Neural crest cell (in vitro differentiated cells): ENCODE results near the gene DOCK8. TPM values are rescaled to one million over a fixed set of nuclear protein-coding genes. Genes with fewer than 3 reads are reported as not detected.

Experiments used
- DNase-seq: peaks from one replicate; pipeline ENCODE4 v3.0.0; 2021; ENCODE audit warnings: low read depth, mixed read lengths, low spot score
- H3K27ac Mint-ChIP-seq: one replicate; pipeline ENCODE4 v1.8.0; 2021; ENCODE audit warnings: mild to moderate bottlenecking, mixed read lengths; ENCODE audit not compliant: unreplicated experiment
- H3K27me3 Mint-ChIP-seq: 2 replicates; pipeline ENCODE4 v1.8.0; 2021; ENCODE audit warnings: low read depth, mild to moderate bottlenecking, mixed read lengths
- H3K36me3 Mint-ChIP-seq: 2 replicates; pipeline ENCODE4 v1.8.0; 2021; ENCODE audit warnings: low read depth, mild to moderate bottlenecking, mixed read lengths
- H3K4me1 Mint-ChIP-seq: 2 replicates; pipeline ENCODE4 v1.8.0; 2021; ENCODE audit warnings: mixed read lengths
- H3K4me3 Mint-ChIP-seq: one replicate; pipeline ENCODE4 v1.8.0; 2021; ENCODE audit warnings: mild to moderate bottlenecking, mixed read lengths
- H3K9me3 Mint-ChIP-seq: 2 replicates; pipeline ENCODE4 v1.8.0; 2021; ENCODE audit warnings: mixed read lengths
- CTCF ChIP-seq: fragments of 200-600 bp; sonication (generic); conservative IDR thresholded peaks from 2 replicates; pipeline ENCODE4 v1.5.0; 2021; ENCODE audit warnings: antibody characterized with exemption, mild to moderate bottlenecking
- total RNA-seq: library from RNA; stranded (reverse); gene quantifications from 2 replicates; pipeline ENCODE4 v1.2.1, GENCODE V29; 2021

DOCK8 gene
- total RNA-seq, 1 donor from 2014 or later = 0.58 TPM

GRCh38 chr9:477193-477592, 262.5 kb downstream of the DOCK8 start:
- H3K27ac Mint-ChIP-seq = no peak overlapping the region
- H3K27me3 Mint-ChIP-seq = no peaks in the 10 kb centered on the region
- no peak for DNase-seq
- H3K9me3 Mint-ChIP-seq = no peaks in the 10 kb centered on the region
- no peak for TF ChIP-seq CTCF
- no peaks in the 10 kb centered on the region for H3K4me1 Mint-ChIP-seq
- H3K36me3 Mint-ChIP-seq = peaks cover 3% of the 10 kb centered on the region
- no peak overlapping the region for H3K4me3 Mint-ChIP-seq

DNA sequence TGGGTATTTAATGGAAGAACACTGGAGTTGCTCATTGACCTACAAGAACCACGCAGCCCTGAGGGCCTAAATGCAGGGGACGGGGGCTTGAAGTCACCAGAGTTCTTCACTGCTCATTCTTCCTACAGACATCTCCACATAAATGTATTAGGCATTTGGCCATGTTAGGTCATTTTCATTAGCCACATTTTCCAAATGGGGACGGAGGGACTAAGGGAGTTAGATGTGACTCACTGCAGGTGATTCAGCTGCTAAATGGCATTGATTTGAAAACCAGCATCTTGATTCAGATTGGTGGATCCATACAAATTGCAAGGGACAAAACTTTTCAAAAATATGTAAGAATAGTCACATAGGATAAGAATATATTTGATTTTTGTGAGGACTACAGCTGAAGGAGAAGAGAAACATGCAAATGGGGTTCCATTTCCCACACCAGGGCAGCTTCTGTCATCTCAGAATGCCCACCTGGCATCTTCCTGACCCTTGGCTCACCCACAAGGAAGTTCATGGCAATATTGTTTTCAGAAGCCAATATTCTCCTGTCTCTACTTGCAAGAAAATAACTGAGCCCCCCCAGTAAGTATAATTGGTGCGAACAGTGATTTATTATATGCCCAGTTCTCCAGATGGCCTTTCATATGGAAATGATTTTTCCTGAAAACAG, 264.8 kb downstream of the DOCK8 start:
- TF ChIP-seq CTCF = no peak
- Mint-ChIP-seq H3K27ac (no peak overlapping the region), H3K27me3 (no peaks in the 10 kb centered on the region), H3K36me3 (peaks cover 5% of the 10 kb centered on the region), H3K4me1 (no peaks in the 10 kb centered on the region), H3K9me3 (no peaks in the 10 kb centered on the region), H3K4me3 (no peak overlapping the region)
- DNase-seq = no peak

DNA sequence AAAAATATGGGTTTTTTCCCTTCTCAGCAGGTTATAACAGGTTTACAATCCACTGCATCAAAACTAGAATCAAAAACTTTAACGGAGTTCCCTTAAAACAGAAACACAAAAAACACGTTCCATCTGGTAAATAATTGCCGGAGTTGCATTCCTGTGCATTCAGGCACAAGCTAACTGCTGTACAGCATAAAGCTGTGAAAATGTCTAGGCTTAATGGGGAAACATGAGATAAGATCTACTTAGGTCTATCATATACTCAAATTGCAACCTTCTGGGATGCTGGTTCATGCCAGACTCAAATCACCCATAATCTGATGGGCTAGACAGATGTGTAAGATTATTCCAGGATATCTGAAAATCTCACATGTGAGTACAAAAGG, 265.3 kb downstream of the DOCK8 start:
- Mint-ChIP-seq H3K4me3 (no peak overlapping the region), H3K36me3 (peaks cover 5% of the 10 kb centered on the region), H3K27me3 (no peaks in the 10 kb centered on the region), H3K9me3 (no peaks in the 10 kb centered on the region), H3K27ac (no peak overlapping the region), H3K4me1 (no peaks in the 10 kb centered on the region)
- TF ChIP-seq CTCF = no peak
- no peak for DNase-seq

DNA sequence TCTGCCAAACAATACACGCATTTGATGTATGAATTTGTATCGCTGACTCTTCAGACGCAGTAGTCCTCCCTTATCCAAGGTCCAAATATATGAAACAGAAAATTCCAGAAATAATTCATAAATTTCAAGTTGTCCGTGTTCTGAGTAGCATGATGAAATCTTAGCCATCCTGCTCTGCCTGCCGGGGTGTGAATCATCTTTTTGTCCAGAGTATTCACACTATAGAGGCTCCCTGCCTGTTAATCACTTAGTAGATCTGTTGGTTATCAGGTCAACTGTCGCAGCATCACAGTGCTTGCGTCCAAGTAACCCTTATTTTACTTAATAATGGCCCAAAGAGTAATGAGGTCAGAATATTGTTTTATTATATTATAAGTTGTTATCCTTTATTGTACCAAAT, 268.1 kb downstream of the DOCK8 start:
- no peak overlapping the region for H3K27ac Mint-ChIP-seq
- no peaks in the 10 kb centered on the region for H3K27me3 Mint-ChIP-seq
- TF ChIP-seq CTCF = no peak
- H3K4me1 Mint-ChIP-seq = no peaks in the 10 kb centered on the region
- H3K36me3 Mint-ChIP-seq = peaks cover 3% of the 10 kb centered on the region
- no peak overlapping the region for H3K4me3 Mint-ChIP-seq
- H3K9me3 Mint-ChIP-seq = no peaks in the 10 kb centered on the region
- DNase-seq = no peak

- H3K36me3 Mint-ChIP-seq = peaks cover 2% of the 10 kb centered on the region
- H3K4me3 Mint-ChIP-seq = no peak overlapping the region
- H3K27me3 Mint-ChIP-seq = no peaks in the 10 kb centered on the region
Observed at GRCh38 chr9:486156-486555, 271.5 kb downstream of the DOCK8 start.

More at GRCh38 chr9:486156-486555, 271.5 kb downstream of the DOCK8 start:
- no peaks in the 10 kb centered on the region for H3K9me3 Mint-ChIP-seq
- no peak for DNase-seq
- no peaks in the 10 kb centered on the region for H3K4me1 Mint-ChIP-seq
- no peak for TF ChIP-seq CTCF
- no peak overlapping the region for H3K27ac Mint-ChIP-seq
